ENCODE measurements around the gene SPDYC. TPM values are rescaled to one million over a fixed set of nuclear protein-coding genes. Genes with fewer than 3 reads are reported as not detected.

The SPDYC gene
- total and polyA plus RNA-seq, 2 experiments from 2014 or later = 0.27 TPM; not detected in 1

DNA sequence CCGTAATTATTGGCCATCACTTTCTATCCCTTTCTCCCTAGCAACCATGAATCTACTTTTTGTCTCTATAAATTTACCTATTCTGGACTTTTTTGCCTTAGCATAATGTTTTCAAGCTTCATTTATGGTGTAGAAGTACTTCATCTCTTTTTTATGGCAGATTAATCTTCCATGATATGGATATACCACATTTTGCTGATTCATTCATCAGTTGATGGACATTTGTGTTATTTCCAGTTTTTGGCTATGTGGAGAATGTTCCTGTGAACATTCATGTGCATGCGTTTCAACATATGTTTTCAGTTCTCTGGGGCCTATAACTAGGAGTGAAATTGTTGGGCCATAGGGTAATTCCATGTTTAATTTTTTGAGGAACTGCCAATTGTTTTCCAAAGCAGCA is 24.5 kb downstream of the SPDYC start (continued):
- TF ChIP-seq, protein P1, sequence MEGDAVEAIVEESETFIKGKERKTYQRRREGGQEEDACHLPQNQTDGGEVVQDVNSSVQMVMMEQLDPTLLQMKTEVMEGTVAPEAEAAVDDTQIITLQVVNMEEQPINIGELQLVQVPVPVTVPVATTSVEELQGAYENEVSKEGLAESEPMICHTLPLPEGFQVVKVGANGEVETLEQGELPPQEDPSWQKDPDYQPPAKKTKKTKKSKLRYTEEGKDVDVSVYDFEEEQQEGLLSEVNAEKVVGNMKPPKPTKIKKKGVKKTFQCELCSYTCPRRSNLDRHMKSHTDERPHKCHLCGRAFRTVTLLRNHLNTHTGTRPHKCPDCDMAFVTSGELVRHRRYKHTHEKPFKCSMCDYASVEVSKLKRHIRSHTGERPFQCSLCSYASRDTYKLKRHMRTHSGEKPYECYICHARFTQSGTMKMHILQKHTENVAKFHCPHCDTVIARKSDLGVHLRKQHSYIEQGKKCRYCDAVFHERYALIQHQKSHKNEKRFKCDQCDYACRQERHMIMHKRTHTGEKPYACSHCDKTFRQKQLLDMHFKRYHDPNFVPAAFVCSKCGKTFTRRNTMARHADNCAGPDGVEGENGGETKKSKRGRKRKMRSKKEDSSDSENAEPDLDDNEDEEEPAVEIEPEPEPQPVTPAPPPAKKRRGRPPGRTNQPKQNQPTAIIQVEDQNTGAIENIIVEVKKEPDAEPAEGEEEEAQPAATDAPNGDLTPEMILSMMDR (conservative IDR thresholded peaks at IDR 0.05; ENCODE audit: low read depth in 2 of 2) = no peak
- TF ChIP-seq POLR2AphosphoS5 (IDR thresholded peaks at IDR 0.05; ENCODE audit: low read depth) = no peak

DNA sequence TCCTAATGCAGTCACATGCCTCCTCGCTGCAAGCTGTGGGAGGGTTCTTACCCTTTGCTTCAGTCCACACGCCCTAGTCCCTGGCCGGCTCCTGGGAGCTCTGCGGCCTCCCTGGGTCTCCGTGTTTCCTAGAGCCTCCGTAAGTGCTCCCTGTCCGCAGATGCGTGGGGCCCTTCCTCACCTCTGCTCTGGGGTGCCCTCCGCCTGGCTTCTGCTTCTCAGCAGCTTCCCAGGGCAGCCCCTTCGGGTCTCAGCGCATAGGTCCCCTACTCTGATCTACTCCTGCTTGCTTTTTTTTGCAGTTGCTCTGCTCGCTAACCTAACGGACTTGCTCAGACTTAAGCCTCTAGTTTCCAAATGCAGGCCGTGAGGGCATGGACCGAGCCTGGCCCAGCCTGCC is 34.1 kb downstream of the SPDYC start:
- Histone ChIP-seq H3K27ac (ENCODE audit: low read depth) (peak overlapping the region; percentile 59), H3F3A (replicated peaks; ENCODE audit: low read depth) (peaks cover 10% of the 10 kb centered on the region), H3K27me3 (ENCODE audit: insufficient read depth) (no peaks in the 10 kb centered on the region), H2AFZ (no peak overlapping the region), H3K4me3 (peak overlapping the region; percentile 44; the same call in 1 of the 2 replicates), H3K36me3 (ENCODE audit: insufficient read depth) (peaks cover 24% of the 10 kb centered on the region), H3K4me2 (peak overlapping the region; percentile 57; the same call in 1 of the 2 replicates), H3K4me1 (ENCODE audit: insufficient read depth) (peaks cover 6% of the 10 kb centered on the region; the same call in 1 of the 2 replicates), H3K9me2 (ENCODE audit: insufficient read depth) (no peaks in the 10 kb centered on the region), H4K20me1 (replicated peaks; ENCODE audit: insufficient read depth) (peaks cover 4% of the 10 kb centered on the region; the same call in 1 of the 2 replicates), H3K79me2 (replicated peaks; ENCODE audit: insufficient read depth) (no peaks in the 10 kb centered on the region)
- H3K36me3 Mint-ChIP-seq (ENCODE audit: low read depth) = peaks cover 59% of the 10 kb centered on the region
- peaks cover 20% of the 10 kb centered on the region for H3K4me1 Mint-ChIP-seq
- peak overlapping the region; percentile 92; the same call in 1 of the 2 replicates for H3K27ac Mint-ChIP-seq
- peaks cover 5% of the 10 kb centered on the region for H3K27me3 Mint-ChIP-seq (ENCODE audit: insufficient read depth, low read depth, poor library complexity)
- no peaks in the 10 kb centered on the region for H3K9me3 Mint-ChIP-seq
- ATAC-seq (peak; percentile 24), DNase-seq (ENCODE audit: low spot score) (no peak)
- H3K4me3 Mint-ChIP-seq = peak overlapping the region; percentile 65; the same call in 2 of the 3 replicates
- TF ChIP-seq, protein P1 (conservative IDR thresholded peaks at IDR 0.05; ENCODE audit: low read depth in 2 of 2) = no peak
- TF ChIP-seq JUNB (IDR thresholded peaks at IDR 0.05; ENCODE audit: unreplicated experiment) (no peak), EZH2phosphoT487 (IDR thresholded peaks at IDR 0.05; ENCODE audit: unreplicated experiment) (no peak), CREB1 (CRISPR knock-in tag; IDR thresholded peaks at IDR 0.05; ENCODE audit: low read depth) (no peak), NANOG (IDR thresholded peaks at IDR 0.05; ENCODE audit: borderline replicate concordance) (no peak), EZH2 (IDR thresholded peaks at IDR 0.05; ENCODE audit: low read depth, unreplicated experiment) (no peak), ZNF331 (CRISPR knock-in tag; IDR thresholded peaks at IDR 0.05; ENCODE audit: low read depth) (no peak), POLR2AphosphoS5 (IDR thresholded peaks at IDR 0.05; ENCODE audit: low read depth) (no peak), STAT1 (IDR thresholded peaks at IDR 0.05; ENCODE audit: unreplicated experiment) (no peak), ZNF114 (CRISPR knock-in tag; IDR thresholded peaks at IDR 0.05) (no peak)
- TF ChIP-seq, protein P2, sequence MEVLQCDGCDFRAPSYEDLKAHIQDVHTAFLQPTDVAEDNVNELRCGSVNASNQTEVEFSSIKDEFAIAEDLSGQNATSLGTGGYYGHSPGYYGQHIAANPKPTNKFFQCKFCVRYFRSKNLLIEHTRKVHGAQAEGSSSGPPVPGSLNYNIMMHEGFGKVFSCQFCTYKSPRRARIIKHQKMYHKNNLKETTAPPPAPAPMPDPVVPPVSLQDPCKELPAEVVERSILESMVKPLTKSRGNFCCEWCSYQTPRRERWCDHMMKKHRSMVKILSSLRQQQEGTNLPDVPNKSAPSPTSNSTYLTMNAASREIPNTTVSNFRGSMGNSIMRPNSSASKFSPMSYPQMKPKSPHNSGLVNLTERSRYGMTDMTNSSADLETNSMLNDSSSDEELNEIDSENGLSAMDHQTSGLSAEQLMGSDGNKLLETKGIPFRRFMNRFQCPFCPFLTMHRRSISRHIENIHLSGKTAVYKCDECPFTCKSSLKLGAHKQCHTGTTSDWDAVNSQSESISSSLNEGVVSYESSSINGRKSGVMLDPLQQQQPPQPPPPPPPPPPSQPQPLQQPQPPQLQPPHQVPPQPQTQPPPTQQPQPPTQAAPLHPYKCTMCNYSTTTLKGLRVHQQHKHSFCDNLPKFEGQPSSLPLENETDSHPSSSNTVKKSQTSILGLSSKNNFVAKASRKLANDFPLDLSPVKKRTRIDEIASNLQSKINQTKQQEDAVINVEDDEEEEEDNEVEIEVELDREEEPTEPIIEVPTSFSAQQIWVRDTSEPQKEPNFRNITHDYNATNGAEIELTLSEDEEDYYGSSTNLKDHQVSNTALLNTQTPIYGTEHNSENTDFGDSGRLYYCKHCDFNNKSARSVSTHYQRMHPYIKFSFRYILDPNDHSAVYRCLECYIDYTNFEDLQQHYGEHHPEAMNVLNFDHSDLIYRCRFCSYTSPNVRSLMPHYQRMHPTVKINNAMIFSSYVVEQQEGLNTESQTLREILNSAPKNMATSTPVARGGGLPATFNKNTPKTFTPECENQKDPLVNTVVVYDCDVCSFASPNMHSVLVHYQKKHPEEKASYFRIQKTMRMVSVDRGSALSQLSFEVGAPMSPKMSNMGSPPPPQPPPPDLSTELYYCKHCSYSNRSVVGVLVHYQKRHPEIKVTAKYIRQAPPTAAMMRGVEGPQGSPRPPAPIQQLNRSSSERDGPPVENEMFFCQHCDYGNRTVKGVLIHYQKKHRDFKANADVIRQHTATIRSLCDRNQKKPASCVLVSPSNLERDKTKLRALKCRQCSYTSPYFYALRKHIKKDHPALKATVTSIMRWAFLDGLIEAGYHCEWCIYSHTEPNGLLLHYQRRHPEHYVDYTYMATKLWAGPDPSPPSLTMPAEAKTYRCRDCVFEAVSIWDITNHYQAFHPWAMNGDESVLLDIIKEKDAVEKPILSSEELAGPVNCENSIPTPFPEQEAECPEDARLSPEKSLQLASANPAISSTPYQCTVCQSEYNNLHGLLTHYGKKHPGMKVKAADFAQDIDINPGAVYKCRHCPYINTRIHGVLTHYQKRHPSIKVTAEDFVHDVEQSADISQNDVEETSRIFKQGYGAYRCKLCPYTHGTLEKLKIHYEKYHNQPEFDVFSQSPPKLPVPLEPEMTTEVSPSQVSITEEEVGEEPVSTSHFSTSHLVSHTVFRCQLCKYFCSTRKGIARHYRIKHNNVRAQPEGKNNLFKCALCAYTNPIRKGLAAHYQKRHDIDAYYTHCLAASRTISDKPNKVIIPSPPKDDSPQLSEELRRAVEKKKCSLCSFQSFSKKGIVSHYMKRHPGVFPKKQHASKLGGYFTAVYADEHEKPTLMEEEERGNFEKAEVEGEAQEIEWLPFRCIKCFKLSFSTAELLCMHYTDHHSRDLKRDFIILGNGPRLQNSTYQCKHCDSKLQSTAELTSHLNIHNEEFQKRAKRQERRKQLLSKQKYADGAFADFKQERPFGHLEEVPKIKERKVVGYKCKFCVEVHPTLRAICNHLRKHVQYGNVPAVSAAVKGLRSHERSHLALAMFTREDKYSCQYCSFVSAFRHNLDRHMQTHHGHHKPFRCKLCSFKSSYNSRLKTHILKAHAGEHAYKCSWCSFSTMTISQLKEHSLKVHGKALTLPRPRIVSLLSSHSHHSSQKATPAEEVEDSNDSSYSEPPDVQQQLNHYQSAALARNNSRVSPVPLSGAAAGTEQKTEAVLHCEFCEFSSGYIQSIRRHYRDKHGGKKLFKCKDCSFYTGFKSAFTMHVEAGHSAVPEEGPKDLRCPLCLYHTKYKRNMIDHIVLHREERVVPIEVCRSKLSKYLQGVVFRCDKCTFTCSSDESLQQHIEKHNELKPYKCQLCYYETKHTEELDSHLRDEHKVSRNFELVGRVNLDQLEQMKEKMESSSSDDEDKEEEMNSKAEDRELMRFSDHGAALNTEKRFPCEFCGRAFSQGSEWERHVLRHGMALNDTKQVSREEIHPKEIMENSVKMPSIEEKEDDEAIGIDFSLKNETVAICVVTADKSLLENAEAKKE (CRISPR knock-in tag; IDR thresholded peaks at IDR 0.05) = no peak
- TF ChIP-seq, protein P3, sequence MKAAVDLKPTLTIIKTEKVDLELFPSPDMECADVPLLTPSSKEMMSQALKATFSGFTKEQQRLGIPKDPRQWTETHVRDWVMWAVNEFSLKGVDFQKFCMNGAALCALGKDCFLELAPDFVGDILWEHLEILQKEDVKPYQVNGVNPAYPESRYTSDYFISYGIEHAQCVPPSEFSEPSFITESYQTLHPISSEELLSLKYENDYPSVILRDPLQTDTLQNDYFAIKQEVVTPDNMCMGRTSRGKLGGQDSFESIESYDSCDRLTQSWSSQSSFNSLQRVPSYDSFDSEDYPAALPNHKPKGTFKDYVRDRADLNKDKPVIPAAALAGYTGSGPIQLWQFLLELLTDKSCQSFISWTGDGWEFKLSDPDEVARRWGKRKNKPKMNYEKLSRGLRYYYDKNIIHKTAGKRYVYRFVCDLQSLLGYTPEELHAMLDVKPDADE (IDR thresholded peaks at IDR 0.05) = no peak
